OCI-LY3 (cell line): ENCODE results near the gene NDST1.

Experiments used
- H2AFZ ChIP-seq: fragments of 200-600, 300-600 bp; shearing (Covaris generic); 2 replicates; pipeline ENCODE4 v1.6.0; 2014; ENCODE audit warnings: antibody characterized with exemption, low read depth, low read length
- H3K27ac ChIP-seq: fragments of 200-600, 300-600 bp; sonication (generic); 2 replicates; pipeline ENCODE4 v1.5.1; 2014; ENCODE audit warnings: mild to moderate bottlenecking, low read length, moderate library complexity, mixed read lengths
- H3K27me3 ChIP-seq: fragments of 200-600, 300-600 bp; sonication (generic); 2 replicates; pipeline ENCODE4 v1.6.1; 2014; ENCODE audit warnings: low read depth, low read length, mixed read lengths
- H3K36me3 ChIP-seq: fragments of 200-600, 300-600 bp; sonication (generic); replicated peaks from 2 replicates; pipeline ENCODE3; 2014; ENCODE audit warnings: low read depth, low read length, mixed read lengths
- H3K4me1 ChIP-seq: fragments of 300-600, 200-600 bp; sonication (generic); 2 replicates; pipeline ENCODE4 v1.6.1; 2014; ENCODE audit warnings: low read length, mixed read lengths
- H3K4me2 ChIP-seq: fragments of 200-600, 300-600 bp; sonication (generic); 2 replicates; pipeline ENCODE4 v1.6.1; 2014; ENCODE audit warnings: low read length, mixed read lengths
- H3K4me3 ChIP-seq: fragments of 300-600, 200-600 bp; sonication (generic); 2 replicates; pipeline ENCODE4 v1.5.1; 2014; ENCODE audit warnings: antibody characterized with exemption, mild to moderate bottlenecking, low read length, moderate library complexity
- H3K79me2 ChIP-seq: fragments of 300-600, 200-600 bp; shearing (Covaris generic); 2 replicates; pipeline ENCODE4 v1.6.1; 2014; ENCODE audit warnings: mild to moderate bottlenecking, low read length, mixed read lengths
- H3K9ac ChIP-seq: fragments of 300-600, 200-600 bp; shearing (Covaris generic); 2 replicates; pipeline ENCODE4 v1.6.0; 2014; ENCODE audit warnings: mild to moderate bottlenecking, low read length, moderate library complexity
- H3K9me3 ChIP-seq: fragments of 200-600, 300-600 bp; shearing (Covaris generic); 2 replicates; pipeline ENCODE4 v1.6.1; 2014; ENCODE audit warnings: low read length, mixed read lengths; ENCODE audit not compliant: insufficient read depth
- H4K20me1 ChIP-seq: fragments of 200-600, 300-600 bp; sonication (generic); 2 replicates; pipeline ENCODE4 v1.6.1; 2016; ENCODE audit warnings: low read length, mixed read lengths; ENCODE audit not compliant: insufficient read depth
- CTCF ChIP-seq: fragments of 200-600, 300-600 bp; sonication (generic); IDR thresholded peaks from 2 replicates; pipeline ENCODE4 v1.5.1; 2014; ENCODE audit warnings: antibody characterized with exemption, low read length, low read depth
- EZH2phosphoT487 ChIP-seq: fragments of 200-600 bp; shearing (Covaris generic); IDR thresholded peaks from 2 replicates; pipeline ENCODE4 v1.6.1; 2018; ENCODE audit warnings: antibody characterized with exemption, mixed run types, low read depth

The NDST1 gene

GRCh38 chr5:150588596-150588890 is 80.6 kb downstream of the NDST1 start:
- Histone ChIP-seq H3K4me3 (no peak overlapping the region), H3K36me3 (no peaks in the 10 kb centered on the region), H3K27me3 (no peaks in the 10 kb centered on the region), H3K9ac (no peak overlapping the region), H3K4me1 (peaks cover 9% of the 10 kb centered on the region; the same call in 1 of the 2 replicates), H3K27ac (no peak overlapping the region), H3K4me2 (no peak overlapping the region), H3K9me3 (no peaks in the 10 kb centered on the region), H4K20me1 (no peaks in the 10 kb centered on the region), H3K79me2 (no peaks in the 10 kb centered on the region), H2AFZ (no peak overlapping the region)
- TF ChIP-seq EZH2phosphoT487 = no peak
- no peak for TF ChIP-seq CTCF

- no peak overlapping the region for H3K9ac ChIP-seq
- TF ChIP-seq CTCF (no peak), EZH2phosphoT487 (no peak)
These were observed 82.1 kb downstream of the NDST1 start for GRCh38 chr5:150589862-150590601.

GRCh38 chr5:150590979-150591695 is 83.2 kb downstream of the NDST1 start:
- H3K9me3 ChIP-seq = no peaks in the 10 kb centered on the region
- H3K27me3 ChIP-seq = no peaks in the 10 kb centered on the region
- H3K79me2 ChIP-seq = no peaks in the 10 kb centered on the region
- peaks cover 9% of the 10 kb centered on the region; the same call in 1 of the 2 replicates for H3K4me1 ChIP-seq
- no peak overlapping the region for H3K4me3 ChIP-seq
- no peak overlapping the region for H3K4me2 ChIP-seq
- no peaks in the 10 kb centered on the region for H4K20me1 ChIP-seq
- no peak overlapping the region for H3K9ac ChIP-seq
- TF ChIP-seq CTCF (no peak), EZH2phosphoT487 (no peak)
- H3K27ac ChIP-seq = no peak overlapping the region
- H3K36me3 ChIP-seq = no peaks in the 10 kb centered on the region
- H2AFZ ChIP-seq = no peak overlapping the region

More at GRCh38 chr5:150589862-150590601, 82.1 kb downstream of the NDST1 start:
- H3K4me1 ChIP-seq = peaks cover 9% of the 10 kb centered on the region; the same call in 1 of the 2 replicates
- H3K36me3 ChIP-seq = no peaks in the 10 kb centered on the region
- H3K27ac ChIP-seq = no peak overlapping the region
- no peak overlapping the region; the same call in 1 of the 2 replicates for H2AFZ ChIP-seq
- H3K27me3 ChIP-seq = no peaks in the 10 kb centered on the region
- no peaks in the 10 kb centered on the region for H3K9me3 ChIP-seq
- H3K4me3 ChIP-seq = no peak overlapping the region
- H3K79me2 ChIP-seq = no peaks in the 10 kb centered on the region
- H4K20me1 ChIP-seq = no peaks in the 10 kb centered on the region
- H3K4me2 ChIP-seq = peak overlapping the region; percentile 7; the same call in 1 of the 2 replicates

GRCh38 chr5:150593593-150593992 is 85.7 kb downstream of the NDST1 start:
- H3K4me3 ChIP-seq = no peak overlapping the region

More at GRCh38 chr5:150593593-150593992, 85.7 kb downstream of the NDST1 start:
- no peak overlapping the region for H3K4me2 ChIP-seq
- TF ChIP-seq EZH2phosphoT487 = no peak
- no peak for TF ChIP-seq CTCF
- H3K9ac ChIP-seq = no peak overlapping the region
- H3K9me3 ChIP-seq = no peaks in the 10 kb centered on the region
- no peaks in the 10 kb centered on the region for H3K27me3 ChIP-seq
- H3K79me2 ChIP-seq = no peaks in the 10 kb centered on the region
- peaks cover 9% of the 10 kb centered on the region; the same call in 1 of the 2 replicates for H3K4me1 ChIP-seq
- no peak overlapping the region for H3K27ac ChIP-seq
- no peaks in the 10 kb centered on the region for H4K20me1 ChIP-seq
- no peak overlapping the region for H2AFZ ChIP-seq
- H3K36me3 ChIP-seq = no peaks in the 10 kb centered on the region
